ENCODE data around the gene DAGLB.
"Not testable (repeated sequence)": the region's sequence is repeated elsewhere in the genome, so short reads cannot be mapped to it uniquely, and the experiment has no call there.

Gene DAGLB

GRCh38 chr7:6430974-6431373, 16.8 kb downstream of the DAGLB start:
- DNase-seq (ENCODE audit: low spot score), result no peak

GRCh38 chr7:6430271-6430940, 17.3 kb downstream of the DAGLB start:
- DNase-seq (ENCODE audit: low spot score), result no peak

- DNase-seq (ENCODE audit: low spot score), result no peak
Observed at GRCh38 chr7:6425948-6426347, 21.8 kb downstream of the DAGLB start.

- no peak for DNase-seq (ENCODE audit: low spot score)
Observed at GRCh38 chr7:6423942-6424701, 23.6 kb downstream of the DAGLB start.

GRCh38 chr7:6422926-6423632, 24.7 kb downstream of the DAGLB start:
- DNase-seq (ENCODE audit: low spot score), result no peak

- DNase-seq (ENCODE audit: low spot score), result no peak
Observed at GRCh38 chr7:6422095-6422494, 25.7 kb downstream of the DAGLB start.

GRCh38 chr7:6420680-6421079, 27.1 kb downstream of the DAGLB start:
- no peak for DNase-seq (ENCODE audit: low spot score)

- no peak for DNase-seq (ENCODE audit: low spot score)
Observed at GRCh38 chr7:6419310-6419773, 28.4 kb downstream of the DAGLB start.

GRCh38 chr7:6417408-6417807, 30.3 kb downstream of the DAGLB start:
- DNase-seq (ENCODE audit: low spot score), result no peak

- DNase-seq (ENCODE audit: low spot score), result no peak
Observed at GRCh38 chr7:6416516-6417145, 31.1 kb downstream of the DAGLB start.

GRCh38 chr7:6413637-6414036, 34.1 kb downstream of the DAGLB start:
- no peak for DNase-seq (ENCODE audit: low spot score)

- DNase-seq (ENCODE audit: low spot score), result no peak
Observed at GRCh38 chr7:6409944-6410693, 37.6 kb downstream of the DAGLB start.

GRCh38 chr7:6409091-6409490, 38.7 kb downstream of the DAGLB start:
- no peak for DNase-seq (ENCODE audit: low spot score)

- DNase-seq (ENCODE audit: low spot score), result no peak
Observed at GRCh38 chr7:6407434-6407833, 40.3 kb downstream of the DAGLB start.

GRCh38 chr7:6406121-6406520, 41.6 kb downstream of the DAGLB start:
- no peak for DNase-seq (ENCODE audit: low spot score)

- DNase-seq (ENCODE audit: low spot score), result no peak
Observed at GRCh38 chr7:6403907-6404306, 43.8 kb downstream of the DAGLB start.

- no peak for DNase-seq (ENCODE audit: low spot score)
Observed at GRCh38 chr7:6402741-6403140, 45.0 kb downstream of the DAGLB start.

GRCh38 chr7:6402041-6402440, 45.7 kb downstream of the DAGLB start:
- DNase-seq (ENCODE audit: low spot score), result no peak

GRCh38 chr7:6401536-6401935, 46.2 kb downstream of the DAGLB start:
- no peak for DNase-seq (ENCODE audit: low spot score)

GRCh38 chr7:6400243-6401105, 47.3 kb downstream of the DAGLB start:
- DNase-seq (ENCODE audit: low spot score), result not testable (repeated sequence)

GRCh38 chr7:6399351-6399750, 48.4 kb downstream of the DAGLB start:
- DNase-seq (ENCODE audit: low spot score), result no peak

Measured in kidney tubule cell (primary cell).